ENCODE measurements around the gene AZI2. TPM values are rescaled to one million over a fixed set of nuclear protein-coding genes. Genes with fewer than 3 reads are reported as not detected.

The AZI2 gene
- total RNA-seq, 1 experiment from 2014 or later, result 51.6 TPM

DNA sequence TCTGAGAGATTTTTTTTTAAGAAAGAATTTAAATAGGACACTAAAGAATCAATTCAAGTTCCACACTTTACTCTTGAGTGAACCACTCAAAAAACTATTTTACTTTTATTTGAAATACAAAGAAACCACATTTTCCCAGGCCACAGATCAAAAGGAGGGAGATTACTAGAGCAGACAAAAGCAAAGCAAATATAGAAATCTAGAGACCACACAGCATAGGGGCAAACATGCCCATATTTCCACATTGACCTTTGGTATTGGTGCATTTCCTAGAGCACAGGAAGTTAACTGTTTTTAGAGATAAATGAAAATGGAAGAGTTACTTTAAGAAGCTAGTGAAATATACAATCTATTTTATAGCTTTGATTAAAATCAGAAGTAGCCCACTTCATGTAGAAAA, 27.6 kb downstream of the AZI2 start:
- TF ChIP-seq ZBTB33 (IDR thresholded peaks at IDR 0.05; ENCODE audit: extremely low read depth, insufficient replicate concordance, low read length) (no peak), ZFX (IDR thresholded peaks at IDR 0.05) (no peak), EZH2phosphoT487 (IDR thresholded peaks at IDR 0.05; ENCODE audit: borderline replicate concordance) (no peak), RAD21 (IDR thresholded peaks at IDR 0.05; ENCODE audit: low read depth) (no peak), POLR2AphosphoS5 (IDR thresholded peaks at IDR 0.05; ENCODE audit: low read depth, low read length) (no peak), EZH2 (IDR thresholded peaks at IDR 0.05) (no peak), FOSL1 (IDR thresholded peaks at IDR 0.05; ENCODE audit: low read depth) (no peak), ATF3 (IDR thresholded peaks at IDR 0.05) (no peak), EGR1 (IDR thresholded peaks at IDR 0.05; ENCODE audit: low read depth) (no peak), SP1 (IDR thresholded peaks at IDR 0.05; ENCODE audit: low read depth) (no peak), SIN3A (IDR thresholded peaks at IDR 0.05; ENCODE audit: low read depth) (no peak), YY1 (IDR thresholded peaks at IDR 0.05; ENCODE audit: extremely low read depth, insufficient replicate concordance, low read depth, low read length) (no peak), JUND (IDR thresholded peaks at IDR 0.05) (no peak), TCF7L2 (IDR thresholded peaks at IDR 0.05; ENCODE audit: borderline replicate concordance, extremely low read depth, insufficient read depth, insufficient read length) (no peak), SRF (IDR thresholded peaks at IDR 0.05; ENCODE audit: low read depth) (no peak), ELF1 (IDR thresholded peaks at IDR 0.05; ENCODE audit: borderline replicate concordance, low read depth) (no peak), CTCF (IDR thresholded peaks at IDR 0.05 in 2 of 3, conservative IDR thresholded peaks at IDR 0.05 in 1 of 3; ENCODE audit: borderline replicate concordance in 1 of 3, insufficient read depth in 1 of 3, low read depth in 2 of 3, low read length in 2 of 3) (no peak)
- TF ChIP-seq, protein P1, sequence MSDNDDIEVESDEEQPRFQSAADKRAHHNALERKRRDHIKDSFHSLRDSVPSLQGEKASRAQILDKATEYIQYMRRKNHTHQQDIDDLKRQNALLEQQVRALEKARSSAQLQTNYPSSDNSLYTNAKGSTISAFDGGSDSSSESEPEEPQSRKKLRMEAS (IDR thresholded peaks at IDR 0.05), result no peak
- Histone ChIP-seq H2AFZ (ENCODE audit: low read depth, low read length, poor library complexity, severe bottlenecking) (no peak overlapping the region), H4K20me1 (ENCODE audit: insufficient read depth) (no peaks in the 10 kb centered on the region; the same call in 1 of the 2 replicates), H3K9me3 (ENCODE audit: control insufficient read depth in 1 of 2, insufficient read depth in 1 of 2, low read depth in 1 of 2, low read length in 2 of 2) (no peaks in the 10 kb centered on the region), H3K27ac (ENCODE audit: low read depth, low read length) (no peak overlapping the region), H3K4me3 (replicated peaks in 1 of 2; ENCODE audit: low read depth in 1 of 2, low read length in 2 of 2) (no peak overlapping the region), H3K4me1 (ENCODE audit: control insufficient read depth in 1 of 2, insufficient read depth in 2 of 2, low read length in 2 of 2) (no peaks in the 10 kb centered on the region), H3K27me3 (ENCODE audit: insufficient read depth, low read length) (no peaks in the 10 kb centered on the region), H3K9me2 (ENCODE audit: insufficient read depth) (no peaks in the 10 kb centered on the region), H3K9ac (ENCODE audit: low read length) (no peak overlapping the region), H3K4me2 (ENCODE audit: low read length) (no peak overlapping the region), H3K79me2 (ENCODE audit: insufficient read depth, low read length) (no peaks in the 10 kb centered on the region), H3K36me3 (ENCODE audit: control insufficient read depth in 1 of 2, insufficient read depth in 2 of 2, low read length in 2 of 2) (peaks cover 9 to 20% of the 10 kb centered on the region in 2 experiments; a peak in 3 of 4 replicates)
- ChIA-PET RAD21 (ENCODE audit: low non-redundant PET in 1 of 2, low total read pairs in 2 of 2, uncharacterized antibody in 2 of 2, unreplicated experiment in 2 of 2) (no interaction called here), CTCF (interaction anchor here (1.3 to 1.4 kb wide), 2 partner anchors 18 to 609 kb away, joined by 3 read pairs; no protein-coding TSS in a partner anchor), POLR2A (no interaction called here)
- DNase-seq (ENCODE audit: low read depth, low spot score), result no peak
- ATAC-seq, result no peak
- intact Hi-C loops (cut with micrococcal nuclease), result loop anchor here (10.0 kb wide), 1 partner anchor 1006 kb away; no protein-coding TSS in a partner anchor
- BruUV-seq (replicated peaks), result no TSS peak
